GM23338 (cell line): ENCODE results near the gene GCLM. TPM values are rescaled to one million over a fixed set of nuclear protein-coding genes. Genes with fewer than 3 reads are reported as not detected.

ENCODE experiments used
- ATAC-seq: fragments of 200-7000 bp; cut with Tn5 transposase; 3 replicates; pipeline ENCODE4 v1.9.1; 2020
- DNase-seq: peaks from one replicate; pipeline ENCODE4 v3.0.0-alpha.2; 2015; ENCODE audit warnings: low spot score
- H2AFZ ChIP-seq: fragments of 200-600 bp; sonication (generic); 2 replicates; pipeline ENCODE4 v1.8.0; 2016; ENCODE audit warnings: antibody characterized with exemption, mild to moderate bottlenecking, moderate library complexity
- H3F3A ChIP-seq: fragments of 200-600 bp; sonication (generic); replicated peaks from 2 replicates; pipeline ENCODE4 v1.8.0; 2017; ENCODE audit warnings: antibody characterized with exemption, mixed run types, low read depth
- H3K27ac ChIP-seq: fragments of 200-600 bp; sonication (generic); 2 replicates; pipeline ENCODE4 v1.6.1; 2016; ENCODE audit warnings: low read depth
- H3K27me3 ChIP-seq: fragments of 200-600 bp; sonication (generic); 2 replicates; pipeline ENCODE4 v1.8.0; 2016; ENCODE audit warnings: mild to moderate bottlenecking, mixed run types, moderate library complexity; ENCODE audit not compliant: insufficient read depth
- H3K36me3 ChIP-seq: fragments of 200-600 bp; sonication (generic); 2 replicates; pipeline ENCODE4 v1.8.0; 2016; ENCODE audit warnings: mild to moderate bottlenecking; ENCODE audit not compliant: insufficient read depth
- H3K4me1 ChIP-seq: fragments of 200-600 bp; sonication (generic); 2 replicates; pipeline ENCODE4 v1.8.0; 2016; ENCODE audit warnings: mild to moderate bottlenecking, moderate library complexity; ENCODE audit not compliant: insufficient read depth
- H3K4me2 ChIP-seq: fragments of 200-600 bp; sonication (generic); 2 replicates; pipeline ENCODE4 v1.7.1; 2017; ENCODE audit warnings: mixed run types
- H3K4me3 ChIP-seq: fragments of 200-600 bp; sonication (generic); 2 replicates; pipeline ENCODE4 v1.6.1; 2016; ENCODE audit warnings: mixed run types
- H3K79me2 ChIP-seq: fragments of 200-600 bp; sonication (generic); replicated peaks from 2 replicates; pipeline ENCODE4 v1.8.0; 2017; ENCODE audit warnings: mild to moderate bottlenecking; ENCODE audit not compliant: insufficient read depth
- H3K9me2 ChIP-seq: fragments of 200-600 bp; sonication (generic); 2 replicates; pipeline ENCODE4 v1.8.0; 2017; ENCODE audit not compliant: insufficient read depth
- H4K20me1 ChIP-seq: fragments of 200-600 bp; sonication (generic); replicated peaks from 2 replicates; pipeline ENCODE4 v1.8.0; 2017; ENCODE audit warnings: mild to moderate bottlenecking; ENCODE audit not compliant: insufficient read depth
- H3K27ac Mint-ChIP-seq: 2 replicates; pipeline ENCODE4 v1.8.0; 2020; ENCODE audit warnings: inconsistent platforms, mild to moderate bottlenecking, moderate library complexity, mixed read lengths
- H3K27me3 Mint-ChIP-seq: 3 replicates; pipeline ENCODE4 v1.8.0; 2022; ENCODE audit warnings: low read depth, mild to moderate bottlenecking, moderate library complexity, mixed read lengths, inconsistent platforms; ENCODE audit not compliant: insufficient read depth, poor library complexity
- H3K36me3 Mint-ChIP-seq: 3 replicates; pipeline ENCODE4 v1.8.0; 2021; ENCODE audit warnings: low read depth, mild to moderate bottlenecking, inconsistent platforms, moderate library complexity, mixed read lengths
- H3K4me1 Mint-ChIP-seq: 3 replicates; pipeline ENCODE4 v1.8.0; 2020; ENCODE audit warnings: mild to moderate bottlenecking, inconsistent platforms, mixed read lengths
- H3K4me3 Mint-ChIP-seq: 3 replicates; pipeline ENCODE4 v1.8.0; 2021; ENCODE audit warnings: moderate library complexity, mild to moderate bottlenecking, inconsistent platforms, mixed read lengths
- H3K9me3 Mint-ChIP-seq: 3 replicates; pipeline ENCODE4 v1.8.0; 2020; ENCODE audit warnings: moderate library complexity, mild to moderate bottlenecking, inconsistent platforms, mixed read lengths
- CREB1 ChIP-seq: fragments of 250-450 bp; sonication (Bioruptor Pico); IDR thresholded peaks from 2 replicates; pipeline ENCODE4 v1.5.0; 2020; ENCODE audit warnings: low read depth, mild to moderate bottlenecking, moderate library complexity
- NANOG ChIP-seq: IDR thresholded peaks from 2 replicates; pipeline ENCODE4 v1.6.1; 2016; ENCODE audit warnings: antibody characterized with exemption, borderline replicate concordance
- POLR2AphosphoS5 ChIP-seq: IDR thresholded peaks from 2 replicates; pipeline ENCODE4 v1.6.1; 2016; ENCODE audit warnings: antibody characterized with exemption, low read depth
- polyA plus RNA-seq: library from polyadenylated mRNA; unstranded; fragments of >200 nt; fragmentation: Nextera tagmentation; extraction: Ambion mirVana; gene quantifications from 2 replicates; pipeline ENCODE4 v1.2.1, GENCODE V29; 2016
- total RNA-seq: library from RNA; depleted of rRNA; stranded (reverse); fragments of >200 nt; shearing (Covaris generic); gene quantifications from 2 replicates; pipeline ENCODE4 v1.2.3, GENCODE V29; 2014
- TF ChIP-seq, protein P1 (sequence below): IDR thresholded peaks from 2 replicates; pipeline ENCODE4 v1.6.1; 2016; ENCODE audit warnings: antibody characterized with exemption
- TF ChIP-seq, protein P2 (sequence below), 2 experiments: fragments of 200-600 bp in 1 of 2; sonication (generic) in 1 of 2; conservative IDR thresholded peaks; 2 replicates each; pipeline versions ENCODE4 v1.5.1 to v1.6.1; 2016 to 2017; ENCODE audit warnings: antibody characterized with exemption in 2 of 2, low read depth in 2 of 2, mild to moderate bottlenecking in 2 of 2, moderate library complexity in 1 of 2

GCLM gene
- total and polyA plus RNA-seq, 2 experiments from 2014 or later, result 10.4 to 12.8 TPM

DNA sequence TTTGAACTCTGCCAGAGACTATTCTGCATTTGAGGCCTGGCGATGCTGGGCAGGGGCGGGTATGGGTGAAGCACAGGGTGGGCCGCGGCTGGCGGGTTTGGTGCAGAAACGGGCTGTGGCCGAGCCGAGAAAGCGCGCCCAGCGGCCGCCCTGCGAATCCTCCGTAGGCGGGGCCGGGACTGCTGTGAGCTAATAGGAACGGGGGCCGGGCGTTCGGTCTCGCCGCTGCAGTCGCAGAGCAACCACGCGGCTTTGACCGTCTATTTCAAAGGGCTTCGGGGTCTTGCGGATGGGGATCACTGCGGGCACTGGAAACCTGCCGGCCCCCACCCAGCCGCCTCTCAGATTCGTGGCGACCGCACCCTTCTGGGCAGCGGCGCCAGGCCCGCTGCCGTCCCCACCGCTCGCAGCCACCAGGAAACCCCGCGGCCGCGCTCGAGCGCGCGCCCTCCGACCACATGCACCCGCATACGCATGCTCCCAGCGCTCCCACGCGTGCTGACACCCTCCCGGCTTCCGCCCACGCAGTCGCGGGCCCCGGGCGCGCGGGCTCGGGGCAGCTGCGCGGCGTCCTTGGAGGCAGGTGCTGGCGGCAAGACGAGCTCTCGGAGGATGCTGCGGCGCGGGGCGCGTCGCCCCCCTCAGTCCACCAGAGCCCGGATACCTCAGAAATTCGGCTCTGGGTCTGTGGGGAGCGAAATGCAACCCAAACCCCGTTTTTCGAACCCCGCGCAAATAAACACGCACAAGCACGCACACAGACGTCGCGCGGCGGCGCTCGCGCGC lies 62.8 kb downstream of the GCLM start:
- Histone ChIP-seq H4K20me1 (no peaks in the 10 kb centered on the region), H2AFZ (peak overlapping the region; percentile 82), H3F3A (peaks cover 4% of the 10 kb centered on the region; the same call in 1 of the 2 replicates), H3K9me2 (no peaks in the 10 kb centered on the region), H3K4me2 (peak overlapping the region; percentile 90), H3K27me3 (no peaks in the 10 kb centered on the region), H3K79me2 (no peaks in the 10 kb centered on the region), H3K4me1 (no peaks in the 10 kb centered on the region; the same call in 1 of the 2 replicates), H3K36me3 (no peaks in the 10 kb centered on the region), H3K4me3 (peak overlapping the region; percentile 84), H3K27ac (0 out of 2 replicates have a peak overlapping the region, but pooled peaks have one; percentile 34)
- ATAC-seq (peak; percentile 76), DNase-seq (peak; percentile 94)
- no peak for TF ChIP-seq NANOG
- TF ChIP-seq CREB1 (CRISPR knock-in tag), result 0 out of 2 replicates have a peak, but pooled peaks have one; percentile 15
- TF ChIP-seq POLR2AphosphoS5, result peak; percentile 70
- H3K4me1 Mint-ChIP-seq, result peaks cover 13% of the 10 kb centered on the region
- H3K9me3 Mint-ChIP-seq, result peaks cover 18% of the 10 kb centered on the region
- H3K4me3 Mint-ChIP-seq, result peak overlapping the region; percentile 91
- H3K27ac Mint-ChIP-seq, result no peak overlapping the region
- H3K36me3 Mint-ChIP-seq, result peaks cover 17% of the 10 kb centered on the region
- peaks cover 16% of the 10 kb centered on the region for H3K27me3 Mint-ChIP-seq

DNA sequence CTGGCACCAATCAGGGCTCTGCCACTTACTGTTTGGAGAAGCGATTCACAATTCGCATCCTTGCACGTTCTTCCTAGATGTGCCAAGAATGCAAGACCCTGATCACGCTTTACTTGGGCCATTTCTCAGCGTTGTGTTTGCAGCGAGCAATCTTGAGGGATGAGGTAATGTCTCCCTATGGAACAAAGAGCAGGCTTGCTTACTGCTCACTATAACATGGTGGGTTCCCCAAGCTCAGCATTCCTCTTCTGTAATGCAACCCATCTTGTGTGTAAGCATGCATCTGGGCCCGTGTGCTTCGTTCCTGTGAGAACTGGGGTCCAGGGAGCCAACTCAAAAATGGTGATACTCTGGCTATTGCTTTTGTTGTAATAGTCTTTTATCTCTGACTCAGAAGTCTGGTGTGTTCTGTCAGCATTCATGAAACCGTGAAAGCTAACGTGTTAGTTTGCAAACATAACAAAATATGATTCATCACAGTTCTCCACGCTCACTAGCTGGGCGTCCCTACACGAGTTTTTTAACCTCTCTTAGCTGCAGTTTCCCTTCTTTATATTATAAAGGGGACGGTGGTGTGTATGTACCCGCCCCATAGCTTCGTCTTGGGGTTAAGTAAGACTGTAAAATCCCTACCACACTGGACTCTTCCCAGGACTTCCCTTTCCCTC lies 63.6 kb downstream of the GCLM start:
- Histone ChIP-seq H2AFZ (peak overlapping the region; percentile 82), H3K4me3 (peak overlapping the region; percentile 84), H3K27me3 (no peaks in the 10 kb centered on the region), H3F3A (peaks cover 4% of the 10 kb centered on the region; the same call in 1 of the 2 replicates), H3K9me2 (peaks cover 3% of the 10 kb centered on the region; the same call in 1 of the 2 replicates), H4K20me1 (no peaks in the 10 kb centered on the region), H3K27ac (0 out of 2 replicates have a peak overlapping the region, but pooled peaks have one; percentile 34), H3K4me2 (peak overlapping the region; percentile 90), H3K4me1 (no peaks in the 10 kb centered on the region; the same call in 1 of the 2 replicates), H3K79me2 (no peaks in the 10 kb centered on the region), H3K36me3 (no peaks in the 10 kb centered on the region)
- Mint-ChIP-seq H3K4me1 (peaks cover 13% of the 10 kb centered on the region), H3K4me3 (peak overlapping the region; percentile 91), H3K36me3 (peaks cover 17% of the 10 kb centered on the region), H3K27me3 (peaks cover 16% of the 10 kb centered on the region), H3K9me3 (peaks cover 18% of the 10 kb centered on the region), H3K27ac (no peak overlapping the region)
- DNase-seq (peak; percentile 78), ATAC-seq (no peak; the same call in 1 of the 3 replicates)
- TF ChIP-seq, protein P1, sequence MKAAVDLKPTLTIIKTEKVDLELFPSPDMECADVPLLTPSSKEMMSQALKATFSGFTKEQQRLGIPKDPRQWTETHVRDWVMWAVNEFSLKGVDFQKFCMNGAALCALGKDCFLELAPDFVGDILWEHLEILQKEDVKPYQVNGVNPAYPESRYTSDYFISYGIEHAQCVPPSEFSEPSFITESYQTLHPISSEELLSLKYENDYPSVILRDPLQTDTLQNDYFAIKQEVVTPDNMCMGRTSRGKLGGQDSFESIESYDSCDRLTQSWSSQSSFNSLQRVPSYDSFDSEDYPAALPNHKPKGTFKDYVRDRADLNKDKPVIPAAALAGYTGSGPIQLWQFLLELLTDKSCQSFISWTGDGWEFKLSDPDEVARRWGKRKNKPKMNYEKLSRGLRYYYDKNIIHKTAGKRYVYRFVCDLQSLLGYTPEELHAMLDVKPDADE, result no peak
- no peak for TF ChIP-seq NANOG
- TF ChIP-seq, protein P2, sequence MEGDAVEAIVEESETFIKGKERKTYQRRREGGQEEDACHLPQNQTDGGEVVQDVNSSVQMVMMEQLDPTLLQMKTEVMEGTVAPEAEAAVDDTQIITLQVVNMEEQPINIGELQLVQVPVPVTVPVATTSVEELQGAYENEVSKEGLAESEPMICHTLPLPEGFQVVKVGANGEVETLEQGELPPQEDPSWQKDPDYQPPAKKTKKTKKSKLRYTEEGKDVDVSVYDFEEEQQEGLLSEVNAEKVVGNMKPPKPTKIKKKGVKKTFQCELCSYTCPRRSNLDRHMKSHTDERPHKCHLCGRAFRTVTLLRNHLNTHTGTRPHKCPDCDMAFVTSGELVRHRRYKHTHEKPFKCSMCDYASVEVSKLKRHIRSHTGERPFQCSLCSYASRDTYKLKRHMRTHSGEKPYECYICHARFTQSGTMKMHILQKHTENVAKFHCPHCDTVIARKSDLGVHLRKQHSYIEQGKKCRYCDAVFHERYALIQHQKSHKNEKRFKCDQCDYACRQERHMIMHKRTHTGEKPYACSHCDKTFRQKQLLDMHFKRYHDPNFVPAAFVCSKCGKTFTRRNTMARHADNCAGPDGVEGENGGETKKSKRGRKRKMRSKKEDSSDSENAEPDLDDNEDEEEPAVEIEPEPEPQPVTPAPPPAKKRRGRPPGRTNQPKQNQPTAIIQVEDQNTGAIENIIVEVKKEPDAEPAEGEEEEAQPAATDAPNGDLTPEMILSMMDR (conservative IDR thresholded peaks at IDR 0.05; ENCODE audit: low read depth in 2 of 2), result no peak
